Endothelial cell of hepatic sinusoid (primary cell): ENCODE measurements around the gene SOS1.

Experiments used
- in situ Hi-C: cut with HindIII; loops from 2 replicates; pipeline ENCODE4 v1.10.0; 2017; ENCODE audit warnings: low sequenced_read_pairs

SOS1 gene

DNA sequence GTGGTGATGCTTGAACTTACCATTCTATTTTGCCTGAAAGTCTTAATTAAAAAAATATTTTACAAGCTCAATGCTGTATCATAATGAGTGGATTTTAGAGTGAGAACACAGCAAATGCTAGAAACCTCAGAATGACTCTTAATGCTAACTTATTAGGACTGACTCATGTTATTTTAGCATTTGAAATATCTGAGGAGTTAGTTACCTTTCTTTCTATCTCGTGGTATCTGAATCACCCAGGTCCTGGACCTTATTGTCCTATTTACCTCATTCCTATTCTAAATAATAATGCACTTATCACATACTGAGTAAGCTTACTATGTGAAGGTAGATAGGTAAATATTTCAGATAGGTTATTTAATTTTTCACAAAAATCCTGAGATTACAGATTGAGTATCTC, 70.7 kb downstream of the SOS1 start:
- in situ Hi-C loops, result loop anchor here (5.0 kb wide), 1 partner anchor 47 kb away; no protein-coding TSS in a partner anchor

DNA sequence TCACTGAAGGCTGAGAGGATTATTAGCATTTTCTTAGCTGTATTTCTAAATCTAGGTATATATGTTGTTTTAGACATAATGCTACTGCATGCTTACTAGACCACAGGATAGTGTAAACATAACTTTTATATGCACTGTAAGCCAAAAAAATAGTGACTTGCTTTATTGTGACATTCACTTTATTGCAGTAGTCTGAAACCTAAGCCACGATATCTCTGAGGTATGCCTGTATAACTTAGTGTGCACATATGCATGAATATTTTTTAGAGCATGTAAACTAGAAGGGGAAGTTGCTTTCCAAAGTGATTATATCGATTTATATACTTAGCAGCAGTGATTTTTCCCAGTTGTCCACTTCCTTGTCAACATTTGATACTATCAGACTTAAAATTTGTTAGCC, 81.8 kb downstream of the SOS1 start:
- in situ Hi-C loops, result loop anchor here (10.0 kb wide), 1 partner anchor 76 kb away; no protein-coding TSS in a partner anchor

DNA sequence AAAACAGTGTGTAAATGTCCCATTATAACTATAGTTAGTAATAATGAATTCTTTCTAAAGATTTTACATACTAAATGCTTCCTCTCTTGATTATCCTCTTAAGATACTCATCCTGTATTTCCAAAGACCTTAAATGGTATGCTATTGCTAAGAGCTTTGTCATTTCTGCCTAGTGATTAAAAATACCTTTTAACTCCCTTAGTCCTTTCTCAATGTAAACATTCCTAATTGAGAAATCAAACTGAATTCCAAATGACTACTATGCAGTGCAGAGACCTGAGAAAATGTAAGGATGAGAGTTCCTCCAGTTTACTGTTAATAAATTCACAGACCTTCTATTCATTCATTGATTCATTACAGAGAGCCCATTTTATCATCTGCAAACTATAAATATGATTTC, 86.9 kb downstream of the SOS1 start:
- in situ Hi-C loops, result loop anchor here (10.0 kb wide), 1 partner anchor 81 kb away; no protein-coding TSS in a partner anchor

DNA sequence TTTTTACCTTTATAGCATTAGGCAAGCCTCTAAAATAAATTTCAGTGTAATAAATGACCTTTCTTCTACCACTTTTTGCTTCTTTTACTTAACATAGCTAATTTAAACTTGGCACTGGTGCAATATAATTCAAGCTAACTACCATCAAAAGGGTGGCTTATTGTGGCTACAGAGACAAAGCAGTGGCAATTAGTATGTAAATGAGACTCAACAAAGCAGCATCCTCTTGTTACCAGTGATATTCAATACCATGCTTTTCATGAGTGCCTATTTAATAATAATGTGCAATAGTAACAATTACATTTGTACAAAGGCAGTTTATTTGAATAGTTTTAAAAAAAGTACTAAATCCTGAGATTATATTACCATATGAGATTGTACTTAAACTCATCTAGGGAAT, 93.4 kb downstream of the SOS1 start:
- in situ Hi-C loops, result no loop called here

DNA sequence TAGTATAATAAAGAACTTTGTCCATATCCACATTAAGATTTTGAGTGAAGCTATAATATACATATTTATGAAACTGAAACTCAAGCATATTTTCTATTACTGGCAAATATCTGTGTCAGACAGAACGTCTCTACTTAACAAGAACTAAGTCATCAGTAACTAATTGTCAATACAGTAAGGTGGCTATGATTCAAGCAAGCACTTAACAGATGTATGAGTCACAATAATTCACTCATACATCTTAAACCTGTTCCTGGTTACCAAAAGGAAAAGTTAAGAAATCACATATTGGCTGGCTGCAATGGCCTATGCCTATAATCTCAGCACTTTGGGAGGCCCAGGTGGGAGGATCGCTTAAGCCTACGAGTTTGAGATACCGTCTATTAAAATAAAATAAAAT, 96.0 kb downstream of the SOS1 start:
- in situ Hi-C loops, result no loop called here

DNA sequence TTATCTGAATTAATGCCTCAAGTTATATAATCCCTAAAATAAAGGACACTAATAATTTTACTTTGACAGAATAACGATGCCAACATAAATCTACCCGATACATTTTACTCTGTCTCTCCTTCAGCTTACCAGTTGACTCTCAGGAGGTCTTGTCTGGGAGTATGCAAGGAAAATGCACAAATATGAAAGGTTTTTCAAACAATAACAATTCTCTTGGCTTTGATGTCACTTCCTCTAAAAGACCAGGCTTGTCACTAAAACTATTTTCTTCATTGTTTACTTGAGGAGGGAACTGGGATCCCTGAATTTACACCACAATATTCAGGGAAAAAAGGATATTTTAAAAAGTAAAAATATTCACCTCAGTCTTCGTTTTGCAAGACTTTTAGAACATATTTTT, 97.2 kb downstream of the SOS1 start:
- in situ Hi-C loops, result no loop called here

DNA sequence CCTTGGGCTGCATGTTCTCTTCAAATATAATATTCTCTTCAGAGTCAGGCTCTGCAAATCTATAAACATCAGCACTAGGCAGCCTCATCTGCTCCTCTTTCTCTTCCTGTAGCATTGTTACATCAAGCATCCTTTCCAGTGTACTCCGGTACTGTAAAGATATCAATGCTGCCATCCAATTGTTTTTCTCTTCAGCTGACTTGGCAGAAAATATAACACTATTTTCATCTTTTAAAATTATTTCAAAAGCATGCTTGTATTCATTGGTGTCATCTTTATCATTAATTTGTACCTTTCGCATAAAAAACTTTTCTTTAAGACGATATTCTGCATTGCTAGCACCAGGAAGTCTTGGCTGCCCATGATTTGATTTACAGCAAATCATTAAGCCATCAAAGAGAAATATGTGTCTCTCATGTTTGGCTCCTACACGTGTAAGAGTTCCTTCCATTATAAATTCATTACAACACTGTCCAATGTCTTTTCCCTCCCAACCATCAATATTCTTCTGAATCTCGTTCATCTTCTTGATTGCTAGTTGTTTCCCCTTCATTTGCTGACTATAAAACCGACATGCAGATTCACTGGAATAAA, 98.1 kb downstream of the SOS1 start:
- in situ Hi-C loops, result no loop called here

DNA sequence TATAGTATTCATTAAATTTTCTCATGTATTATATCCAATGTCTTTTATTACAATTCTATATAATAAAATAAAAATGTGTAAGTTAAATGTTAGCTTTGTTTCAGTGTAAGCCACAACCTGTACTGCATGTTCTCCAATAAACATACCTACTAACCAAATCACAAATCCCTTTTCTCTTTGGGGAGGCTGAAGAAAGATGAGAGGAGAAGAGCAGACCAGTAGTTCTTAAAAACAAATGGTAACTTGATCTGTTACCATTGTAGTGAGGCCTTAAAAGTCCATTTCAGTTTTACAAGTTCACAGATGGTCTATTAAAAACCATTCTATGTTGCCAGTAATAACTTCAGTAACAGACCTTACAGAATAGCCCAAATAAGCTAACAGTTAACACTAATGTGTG, 100.5 kb downstream of the SOS1 start:
- in situ Hi-C loops, result no loop called here

DNA sequence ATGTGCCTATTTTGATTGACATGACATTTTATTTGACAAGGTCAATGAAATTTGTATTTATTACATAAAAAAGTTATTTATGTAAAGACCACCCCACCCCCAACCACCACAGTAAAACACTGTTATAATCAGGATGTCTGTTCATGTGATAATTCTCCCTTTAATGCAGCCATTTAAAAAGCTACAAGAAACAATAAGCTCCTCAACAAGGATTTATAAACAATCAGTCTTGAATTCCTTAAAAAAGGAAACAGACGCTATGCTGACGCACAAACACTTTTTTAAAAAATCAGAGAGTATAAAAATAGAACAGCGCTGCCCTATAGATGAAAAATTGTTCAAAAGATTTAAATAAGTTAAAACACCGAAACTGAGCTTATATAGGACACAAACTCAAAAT, 102.2 kb downstream of the SOS1 start:
- in situ Hi-C loops, result no loop called here

DNA sequence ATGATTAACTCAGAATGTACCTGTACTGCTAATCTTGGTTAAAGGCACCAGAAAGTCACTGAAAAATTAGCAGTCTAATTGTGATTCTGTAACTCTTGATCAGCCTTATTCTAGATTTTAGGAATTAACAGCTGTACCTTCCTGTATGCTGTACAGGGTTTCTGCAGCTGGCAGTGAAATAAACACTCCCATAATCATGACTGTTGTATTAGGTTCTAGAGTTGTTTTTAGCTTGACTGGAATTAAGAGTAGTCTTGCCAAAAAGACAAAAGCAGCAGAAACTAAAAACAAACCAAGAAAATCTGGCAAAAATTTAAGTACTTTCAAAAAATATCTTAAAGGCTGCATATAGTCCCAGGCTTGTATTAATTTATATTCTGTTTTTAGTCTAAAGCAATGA, 103.5 kb downstream of the SOS1 start:
- in situ Hi-C loops, result no loop called here

DNA sequence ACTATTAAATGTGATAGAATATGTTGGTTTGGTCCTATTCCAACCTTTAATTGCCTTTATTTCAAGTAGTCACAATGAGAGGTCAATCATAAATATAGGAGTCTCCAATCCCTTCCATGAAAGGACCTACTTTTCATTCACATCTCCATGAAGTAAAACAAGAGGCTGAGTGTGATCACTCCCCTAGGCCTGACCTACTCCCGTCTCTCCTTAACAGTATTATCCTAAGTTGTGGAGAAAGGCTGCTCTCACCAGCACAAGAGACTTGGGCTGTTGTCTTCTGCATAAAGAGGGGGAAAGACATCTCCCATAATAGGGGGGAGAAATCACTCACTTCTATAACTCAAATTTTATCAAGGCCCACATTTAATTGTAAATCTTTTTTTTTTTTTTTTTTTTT, 105.4 kb downstream of the SOS1 start:
- in situ Hi-C loops, result no loop called here

DNA sequence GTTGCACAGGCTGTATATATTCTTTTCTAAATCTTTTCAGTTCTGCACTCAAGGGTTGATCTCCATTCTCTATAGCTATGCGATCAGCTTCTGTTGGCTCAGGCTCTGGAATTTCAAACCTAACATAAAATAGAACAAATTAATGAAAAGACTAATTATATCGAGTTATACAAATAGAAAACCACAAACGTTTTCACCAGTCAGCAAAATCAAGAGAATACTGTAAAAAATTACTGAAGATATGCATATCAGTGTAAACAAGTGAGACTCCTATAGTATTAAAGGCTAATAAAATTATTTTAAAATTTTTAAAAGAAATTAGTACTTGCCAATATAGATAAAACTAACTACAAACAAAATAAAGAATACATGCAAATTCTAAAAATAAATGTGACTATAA, 107.0 kb downstream of the SOS1 start:
- in situ Hi-C loops, result no loop called here

DNA sequence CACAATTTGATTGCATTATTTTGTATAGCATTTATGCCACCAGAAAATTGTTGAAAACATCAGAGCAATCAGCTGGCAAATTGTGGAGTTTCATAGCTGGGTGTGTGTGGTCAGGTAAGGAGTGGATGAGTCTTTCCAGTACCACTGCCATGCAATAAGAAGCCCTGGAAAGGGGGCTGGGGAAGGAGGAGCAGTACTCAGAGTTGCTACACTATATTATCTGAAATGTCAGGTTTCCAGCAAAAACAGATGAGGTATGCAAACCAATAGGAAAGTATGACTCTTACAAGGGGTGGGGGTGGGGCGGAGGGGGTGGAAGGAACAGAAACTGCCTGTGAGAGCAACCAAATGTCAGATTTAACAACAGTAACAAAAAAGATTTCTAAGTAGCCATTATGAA, 112.2 kb downstream of the SOS1 start:
- in situ Hi-C loops, result no loop called here

DNA sequence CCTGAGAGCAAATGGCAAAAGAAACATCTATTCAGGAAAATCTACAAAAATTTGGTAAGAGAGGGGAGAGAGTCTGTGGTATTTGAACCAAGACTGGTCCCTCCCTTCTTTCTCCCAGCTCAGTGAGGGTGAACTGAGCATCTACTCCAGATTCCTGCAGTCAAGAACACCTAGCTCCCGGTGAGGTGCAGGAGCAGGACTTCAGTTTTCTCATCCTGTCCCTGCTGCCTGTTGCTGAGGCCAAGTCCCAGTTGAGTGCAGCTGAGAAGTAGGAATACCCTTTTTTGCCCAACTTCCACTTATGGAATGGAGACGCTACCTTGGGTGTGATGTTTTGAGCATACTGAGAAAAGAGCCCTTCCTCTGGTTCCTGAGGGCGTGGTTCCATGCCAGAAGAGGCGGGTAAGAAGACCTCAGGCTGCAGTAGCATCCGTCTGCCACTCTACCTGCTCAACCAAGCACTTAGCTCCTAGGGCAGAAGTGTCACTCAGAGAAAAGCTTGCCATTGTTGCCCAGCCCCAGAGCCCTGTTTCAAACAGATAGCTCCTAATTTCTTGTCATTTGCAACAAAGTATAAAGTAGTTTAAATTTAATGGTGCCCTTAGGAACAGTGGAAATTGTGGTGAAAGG, 112.9 kb downstream of the SOS1 start:
- in situ Hi-C loops, result no loop called here

DNA sequence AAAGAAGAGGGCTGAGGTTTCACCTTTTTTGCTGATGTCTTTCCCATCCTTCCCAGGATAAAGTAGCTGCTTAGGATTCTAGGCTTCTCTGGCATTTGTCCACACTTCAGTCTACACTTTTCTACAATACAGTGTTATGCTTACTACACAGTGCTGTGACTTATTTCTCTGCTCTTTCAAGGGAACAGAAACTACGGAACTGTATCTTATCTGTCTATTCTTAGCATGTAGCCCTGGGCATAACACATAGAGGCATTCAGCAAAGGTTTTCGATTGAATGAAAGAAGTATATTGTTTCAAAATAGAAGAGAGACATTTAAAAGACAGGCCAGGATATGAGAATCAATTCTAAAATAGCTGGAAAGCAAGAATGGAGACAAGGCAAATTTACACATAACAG, 120.3 kb downstream of the SOS1 start:
- in situ Hi-C loops, result no loop called here

DNA sequence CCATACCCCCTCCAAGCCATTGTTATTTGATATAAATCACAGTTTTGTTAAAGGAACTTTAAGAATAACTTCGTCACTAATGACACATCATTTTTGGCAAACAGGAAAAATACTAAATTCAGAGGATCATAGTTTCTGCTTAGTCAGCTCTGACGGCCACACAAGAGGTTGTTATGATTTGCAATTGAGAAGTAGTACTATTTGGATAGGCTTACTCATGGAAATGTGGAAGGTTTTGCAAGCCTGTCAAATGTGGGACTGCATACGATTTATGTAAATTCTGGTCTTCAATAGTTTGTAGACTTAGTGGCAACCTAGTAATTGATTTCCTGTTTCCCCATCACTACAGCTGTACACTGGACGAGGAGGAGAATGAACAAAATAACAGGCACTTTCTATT, 123.1 kb downstream of the SOS1 start:
- in situ Hi-C loops, result no loop called here

DNA sequence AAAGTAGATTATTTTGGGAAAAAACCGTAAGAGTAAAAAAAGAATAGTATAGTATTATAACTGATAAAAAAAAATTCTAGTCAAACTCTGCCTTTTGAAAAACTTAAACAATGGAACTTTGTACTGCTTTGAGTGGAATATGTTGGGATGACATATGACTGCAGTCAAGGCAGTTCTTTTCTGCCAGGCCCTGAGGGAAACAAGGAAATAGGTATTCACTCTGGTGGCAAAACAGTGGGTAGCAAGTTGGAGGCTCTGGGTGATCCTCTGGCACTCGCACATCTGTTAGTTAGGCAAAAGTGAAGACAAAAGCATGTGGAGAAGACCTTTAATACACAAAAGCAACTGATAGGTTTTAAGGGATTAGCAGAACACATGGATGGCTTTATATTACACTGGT, 129.0 kb downstream of the SOS1 start:
- in situ Hi-C loops, result no loop called here

DNA sequence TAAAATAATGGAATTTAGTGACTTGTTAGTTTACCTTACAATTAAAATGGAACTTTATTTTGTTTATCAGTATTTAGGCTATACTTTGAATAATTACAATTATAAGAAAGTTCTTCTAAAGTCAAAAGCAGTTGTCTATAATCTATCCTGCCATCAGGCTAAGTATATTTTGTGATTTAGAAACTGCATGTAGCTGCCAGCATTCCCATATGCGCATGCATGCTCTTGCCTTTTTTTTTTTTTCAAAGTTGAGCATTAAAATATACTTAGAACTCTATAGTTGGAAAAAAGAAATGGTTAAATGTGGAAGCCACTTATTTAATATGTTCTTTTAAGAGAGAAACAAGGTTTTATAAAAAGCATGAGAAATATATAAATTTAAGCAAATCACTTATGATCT, 132.1 kb downstream of the SOS1 start:
- in situ Hi-C loops, result no loop called here

DNA sequence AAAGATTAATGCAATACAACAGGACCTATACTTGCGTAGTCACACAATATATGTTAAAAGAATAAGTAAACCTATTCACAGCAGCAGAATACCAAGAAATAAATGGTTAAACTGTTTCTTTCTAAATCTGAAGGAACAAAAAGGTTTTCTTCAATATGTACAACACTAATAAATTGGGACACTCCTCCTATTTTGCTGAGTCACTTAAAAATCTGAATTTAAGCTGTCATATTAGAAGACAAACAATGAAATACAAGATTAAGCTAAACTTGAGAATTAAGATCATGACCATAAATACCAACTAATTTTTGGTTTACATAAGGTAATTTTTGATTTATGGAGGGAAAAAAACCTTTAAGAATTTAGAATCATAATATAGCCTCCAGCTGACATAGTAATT, 138.4 kb downstream of the SOS1 start:
- in situ Hi-C loops, result no loop called here

DNA sequence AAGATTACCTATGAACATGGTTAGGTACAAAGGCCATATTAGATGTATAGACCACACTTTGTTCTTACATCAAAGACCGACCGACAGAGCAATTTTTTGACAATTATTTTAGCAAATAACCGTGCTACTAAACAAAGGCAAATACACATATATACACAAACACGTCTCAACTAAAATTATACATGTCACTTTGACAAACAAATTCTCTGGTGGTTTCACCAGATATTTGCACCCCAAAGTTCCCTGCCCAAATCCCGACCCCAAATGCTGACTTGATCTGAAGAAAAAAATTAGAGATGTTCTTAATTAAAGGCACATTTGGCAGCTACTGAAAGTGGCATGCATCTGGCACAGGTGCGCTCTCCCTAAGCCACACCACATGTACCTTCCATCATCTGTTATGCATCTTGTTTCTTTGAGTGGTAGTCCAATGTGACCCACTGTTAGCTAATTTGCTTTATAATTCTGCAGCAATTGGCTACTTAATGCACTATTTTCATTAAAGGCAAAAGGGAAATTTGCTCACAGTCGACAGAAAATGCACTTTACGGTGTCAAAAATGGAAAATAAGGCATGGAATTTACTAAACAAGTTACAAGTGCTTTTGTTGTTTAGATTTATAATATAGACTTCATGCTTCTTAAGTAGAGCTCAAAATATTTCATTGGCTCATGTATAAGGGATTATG, 139.0 kb downstream of the SOS1 start:
- in situ Hi-C loops, result no loop called here

DNA sequence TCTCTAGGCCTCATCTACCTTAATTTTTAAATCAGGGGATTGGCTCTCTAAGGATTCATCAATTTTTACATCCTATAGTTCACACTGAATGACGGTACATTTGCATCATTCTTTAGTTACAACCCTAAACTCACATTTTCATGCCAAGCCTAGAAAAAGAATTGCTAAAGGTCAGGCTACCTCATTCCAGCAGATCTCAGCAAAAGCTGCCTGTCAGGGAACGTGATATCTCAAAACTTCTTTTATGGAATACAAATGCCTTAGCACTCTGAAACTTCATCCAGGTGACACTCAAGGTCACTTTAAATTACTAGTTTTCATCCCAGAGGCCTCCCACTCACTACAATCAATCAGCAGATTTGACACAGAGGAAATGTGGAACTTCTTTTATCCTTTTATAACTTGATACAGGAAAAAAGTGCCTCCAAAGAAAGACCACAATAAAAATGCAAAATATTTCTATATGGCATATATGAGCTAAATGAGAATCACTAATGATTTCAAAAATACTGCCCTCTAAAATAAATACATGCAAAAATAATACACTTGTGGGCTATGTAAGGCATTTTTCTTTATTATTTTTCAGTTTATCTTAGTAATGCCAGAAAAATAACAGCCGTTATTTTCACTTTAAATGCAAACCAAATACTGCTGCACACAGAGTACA, 139.7 kb downstream of the SOS1 start:
- in situ Hi-C loops, result no loop called here

DNA sequence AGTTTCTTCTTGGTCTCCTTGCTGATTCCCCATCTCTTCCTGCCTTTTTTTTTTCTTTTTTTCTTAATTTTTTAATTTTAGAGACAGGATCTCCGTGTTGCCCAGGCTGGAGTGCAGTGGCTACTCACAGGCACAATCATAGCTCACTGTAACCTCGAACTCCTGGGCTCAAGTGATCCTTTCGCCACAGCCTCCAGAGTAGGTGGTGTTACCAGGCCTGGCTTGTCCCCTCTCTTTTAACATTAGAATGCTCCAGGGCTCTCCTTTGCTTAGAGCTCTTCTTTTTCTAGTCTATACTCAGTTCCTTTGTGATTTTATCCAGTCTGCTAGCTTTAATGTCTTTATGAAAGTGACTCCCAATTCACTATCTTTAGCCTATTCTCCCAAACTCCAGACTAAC, 141.9 kb downstream of the SOS1 start:
- in situ Hi-C loops, result no loop called here
